HG03103 (cell line): Measurements from ENCODE around the gene TWF1.
"Not testable (repeated sequence)": the region's sequence is repeated elsewhere in the genome, so short reads cannot be mapped to it uniquely, and the experiment has no call there.

Source experiments
- ATAC-seq: cut with Tn5 transposase; IDR thresholded peaks from one replicate; pipeline ENCODE4 v1.9.1; 2021; ENCODE audit warnings: low read depth; ENCODE audit not compliant: unreplicated experiment

The TWF1 gene

DNA sequence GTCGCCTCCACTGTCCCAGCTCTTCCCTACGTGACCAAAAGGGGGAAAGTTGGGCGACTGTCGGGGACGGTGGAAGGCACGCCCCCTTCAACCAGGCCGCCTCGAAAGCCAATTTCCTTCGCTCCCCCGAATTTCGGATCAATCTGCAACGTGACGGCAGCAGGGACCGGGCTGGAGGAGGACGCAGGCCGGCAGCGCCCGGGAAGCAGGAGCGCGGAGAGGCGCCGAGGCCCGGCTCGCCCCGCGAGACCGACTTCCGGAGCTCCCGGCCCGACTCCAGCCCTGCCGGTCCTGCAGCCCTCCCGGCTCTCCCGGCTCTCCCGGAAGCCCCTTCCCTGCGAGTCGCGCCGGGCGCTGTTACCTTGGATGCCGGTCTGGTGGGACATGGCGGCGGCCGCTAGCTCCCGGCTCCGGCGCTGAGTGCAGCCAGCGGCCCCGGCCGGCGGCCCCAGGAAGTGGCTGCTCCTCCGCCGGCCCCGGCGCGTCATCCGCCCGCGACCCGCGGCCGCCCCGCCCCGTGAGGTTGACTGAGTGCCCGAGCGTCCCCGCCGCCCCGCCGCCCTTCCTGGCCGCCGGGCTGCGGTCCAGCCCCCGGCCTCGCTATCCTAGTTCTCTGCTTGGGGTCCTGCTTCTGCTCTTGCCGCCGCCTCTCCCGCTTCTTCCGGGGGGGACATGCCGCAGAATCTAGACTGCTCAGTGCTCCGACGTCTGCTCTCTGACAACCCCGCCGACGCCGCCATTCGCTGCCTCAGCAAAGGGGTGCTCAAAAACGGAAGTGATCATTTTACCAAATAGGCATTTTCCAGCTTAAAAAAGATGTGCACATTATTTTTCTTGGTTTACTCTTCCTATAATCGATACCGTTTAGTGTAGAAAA, at the start of gene TWF1:
Gene TWF1, minus strand, starts transcription at position 458 of the 877 bp plus-strand sequence. Its CDS starts 72 bp downstream, at position 386.
- ATAC-seq = peak; percentile 92

DNA sequence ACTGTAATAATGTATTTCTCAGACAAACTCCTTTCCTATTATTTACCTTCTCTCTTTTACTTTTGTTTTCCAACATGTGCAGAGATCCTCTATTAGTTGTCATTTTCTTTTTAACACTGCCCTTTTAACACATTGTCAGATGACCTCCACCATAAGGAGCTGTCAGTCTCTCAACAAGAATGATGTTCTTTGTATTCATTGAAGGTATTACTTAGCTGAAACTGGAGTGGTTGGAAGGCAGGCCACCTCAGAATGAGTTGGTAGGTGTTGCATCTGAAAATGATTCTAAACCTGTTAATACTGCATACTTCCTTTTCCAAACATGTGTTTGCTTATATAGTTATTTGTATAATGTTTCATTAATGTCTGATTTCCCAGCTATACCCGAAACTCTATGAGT, 46.6 kb upstream of the TWF1 start:
- no peak for ATAC-seq

GRCh38 chr12:43848786-43849185, 42.7 kb upstream of the TWF1 start:
- no peak for ATAC-seq

DNA sequence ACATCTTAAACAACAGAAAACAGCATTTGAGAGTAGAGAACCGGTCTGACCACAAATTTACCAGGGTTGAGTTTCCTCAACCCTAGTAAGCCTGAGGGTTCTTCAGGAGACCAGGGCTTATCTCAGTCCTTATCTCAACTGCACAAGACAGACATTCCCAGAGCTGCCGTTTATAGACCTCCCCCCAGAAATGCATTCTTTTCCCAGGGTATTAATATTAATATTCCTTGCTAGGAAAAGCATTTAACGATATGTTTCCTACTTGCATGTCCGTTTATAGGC, 42.0 kb upstream of the TWF1 start:
- no peak for ATAC-seq

- not testable (repeated sequence) for ATAC-seq
These were observed 41.5 kb upstream of the TWF1 start for GRCh38 chr12:43847425-43848225.

GRCh38 chr12:43842259-43842658, 36.1 kb upstream of the TWF1 start:
- no peak for ATAC-seq

DNA sequence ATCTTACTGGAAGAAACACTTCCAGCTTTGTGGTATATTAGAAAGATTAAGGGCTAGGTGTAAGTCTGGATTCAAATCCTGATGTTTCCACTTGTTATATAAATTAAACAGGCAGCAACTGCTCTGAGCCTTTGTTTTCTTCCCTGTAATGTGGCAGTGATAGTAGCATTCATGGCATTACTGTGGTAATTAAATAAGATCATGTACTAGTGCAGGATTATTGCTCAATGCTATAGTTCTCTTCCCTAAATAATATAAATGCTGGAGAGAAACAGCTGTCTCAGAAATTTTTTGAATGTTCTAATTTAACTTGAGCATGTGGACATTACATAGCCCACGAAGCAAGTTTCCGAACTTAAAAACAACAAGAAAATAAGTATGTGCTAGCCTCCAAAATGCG, 35.1 kb upstream of the TWF1 start:
- ATAC-seq = no peak

DNA sequence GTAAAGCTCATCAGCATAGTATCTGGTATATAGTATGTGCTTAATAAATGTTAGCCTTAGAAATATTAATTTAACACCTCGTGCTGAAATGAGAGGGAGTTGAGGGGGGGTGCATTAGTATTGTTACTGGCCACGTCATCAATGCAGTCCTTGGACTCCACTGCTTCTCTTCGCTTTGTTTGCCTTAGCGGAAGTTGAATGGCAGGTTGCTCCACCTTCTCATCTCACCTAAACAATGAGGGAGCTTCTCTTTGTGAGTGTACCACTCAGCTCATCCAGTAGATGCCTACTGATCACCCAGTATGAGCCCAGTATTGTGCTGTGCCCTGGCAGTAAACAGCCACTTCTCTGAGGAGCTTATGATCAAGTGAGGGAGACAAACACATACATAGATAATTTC, 34.2 kb upstream of the TWF1 start:
- no peak for ATAC-seq

- peak; percentile 27 for ATAC-seq
These were observed 30.4 kb upstream of the TWF1 start for GRCh38 chr12:43836475-43836989.

DNA sequence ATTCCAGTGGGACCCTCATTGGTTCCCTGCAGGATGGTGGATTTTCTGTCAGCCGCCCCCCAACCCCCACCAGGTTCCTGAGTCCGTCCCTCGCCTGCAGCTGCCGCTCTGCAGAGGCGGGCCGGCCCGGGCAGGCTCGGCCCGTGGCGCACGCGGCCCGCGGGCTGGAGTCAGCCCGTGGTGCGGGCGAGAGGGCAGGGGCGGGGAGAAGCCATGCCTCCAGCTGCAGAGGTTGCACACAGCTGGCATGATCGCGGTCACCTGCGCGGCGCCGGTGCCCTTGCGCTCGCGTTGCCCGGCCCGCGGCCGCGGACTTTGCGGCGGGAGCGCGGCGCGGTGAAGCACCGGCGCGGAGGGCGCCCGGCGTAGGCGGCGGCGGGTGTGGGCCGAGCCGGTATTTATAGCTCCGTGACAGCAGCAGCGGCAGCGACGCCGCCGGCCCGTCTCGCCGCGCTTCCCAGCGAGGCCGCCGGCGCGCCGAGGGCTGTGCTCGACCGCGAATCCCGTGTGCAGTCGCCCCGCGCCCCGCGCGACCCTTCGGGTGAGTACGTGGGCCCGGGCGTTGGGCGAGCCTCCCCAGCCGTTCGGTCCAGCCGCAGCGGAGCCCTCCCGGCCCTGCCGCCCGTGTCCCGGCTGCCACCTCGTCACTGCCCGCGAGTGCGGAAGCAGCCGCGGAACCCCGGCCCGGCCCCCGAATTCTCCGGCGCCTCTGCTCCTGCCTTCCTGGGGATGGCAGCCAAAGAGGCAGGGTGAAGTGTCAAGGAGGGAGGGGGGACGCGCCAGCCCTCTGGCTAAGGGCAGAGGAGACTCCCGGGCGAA, 29.7 kb upstream of the TWF1 start, which contains the start of gene TMEM117:
Gene TMEM117, plus strand, starts transcription at position 426 of the 819 bp plus-strand sequence.
- peak; percentile 58 for ATAC-seq

DNA sequence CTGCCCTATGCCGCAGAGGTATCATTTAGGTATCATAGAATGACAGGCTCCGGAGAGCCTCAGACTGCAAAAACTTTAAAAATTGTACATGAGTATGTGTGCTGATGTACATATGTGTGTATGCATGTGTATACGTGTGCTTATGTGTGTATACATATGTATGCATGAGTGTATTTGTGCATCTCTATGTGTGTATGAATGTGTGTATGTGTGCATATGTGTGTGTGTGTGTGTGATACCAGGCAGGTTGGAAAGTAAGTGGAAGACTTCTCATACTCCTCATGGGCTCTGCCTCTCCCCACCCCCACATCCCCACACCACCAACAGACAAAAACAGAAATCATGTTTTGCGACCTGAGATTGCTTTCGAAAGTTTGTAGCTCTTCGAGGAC, 29.1 kb upstream of the TWF1 start:
- peak; percentile 11 for ATAC-seq

GRCh38 chr12:43832463-43833168, 26.5 kb upstream of the TWF1 start:
- no peak for ATAC-seq

DNA sequence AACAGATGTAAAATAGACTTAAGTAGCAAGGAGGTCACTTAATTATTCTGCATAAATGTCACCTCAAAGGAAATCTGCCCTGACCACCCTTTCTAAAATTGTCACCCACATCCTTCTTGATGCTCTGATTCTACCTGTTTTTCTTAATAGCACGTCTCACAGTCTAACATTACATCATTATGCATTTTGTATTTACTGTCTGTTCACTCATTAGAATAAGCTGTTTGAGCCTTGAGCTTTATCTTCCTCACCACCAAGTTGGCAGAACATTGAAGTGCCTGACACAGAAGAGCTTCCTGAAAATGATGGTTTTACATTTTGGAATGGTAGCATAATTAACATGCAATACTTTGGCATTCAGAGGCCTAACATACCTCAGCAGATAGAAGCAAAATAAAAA, 21.0 kb upstream of the TWF1 start:
- ATAC-seq = no peak

GRCh38 chr12:43826681-43827080, 20.6 kb upstream of the TWF1 start:
- ATAC-seq = no peak

DNA sequence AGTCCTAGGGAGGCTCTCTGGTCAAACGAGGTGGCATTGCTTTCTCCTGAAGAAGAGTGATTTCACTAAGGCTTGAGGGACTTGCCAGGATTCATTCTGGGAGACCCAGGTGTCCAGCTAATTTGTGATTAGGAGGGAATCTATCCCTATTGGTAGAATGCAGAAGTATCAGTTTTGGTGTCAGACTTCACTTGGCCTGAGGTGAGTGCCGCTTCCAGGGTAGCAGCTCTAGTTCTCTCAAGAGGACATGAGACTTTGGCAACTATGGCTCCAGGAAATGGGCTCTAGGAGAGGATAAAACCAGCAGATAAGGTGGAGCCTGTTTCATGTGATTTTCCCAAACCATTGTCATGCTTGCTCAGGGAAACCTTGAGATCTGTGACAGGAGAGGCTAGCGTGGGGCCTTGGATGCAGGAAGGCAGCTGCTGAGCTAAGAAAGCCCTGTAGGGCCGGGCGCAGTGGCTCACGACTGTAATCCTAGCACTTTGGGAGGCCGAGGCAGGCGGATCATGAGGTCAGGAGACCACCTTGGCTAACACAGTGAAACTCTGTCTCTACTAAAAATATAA, 18.2 kb upstream of the TWF1 start:
- no peak for ATAC-seq

- ATAC-seq = no peak
These were observed 10.1 kb upstream of the TWF1 start for GRCh38 chr12:43816168-43816567.

DNA sequence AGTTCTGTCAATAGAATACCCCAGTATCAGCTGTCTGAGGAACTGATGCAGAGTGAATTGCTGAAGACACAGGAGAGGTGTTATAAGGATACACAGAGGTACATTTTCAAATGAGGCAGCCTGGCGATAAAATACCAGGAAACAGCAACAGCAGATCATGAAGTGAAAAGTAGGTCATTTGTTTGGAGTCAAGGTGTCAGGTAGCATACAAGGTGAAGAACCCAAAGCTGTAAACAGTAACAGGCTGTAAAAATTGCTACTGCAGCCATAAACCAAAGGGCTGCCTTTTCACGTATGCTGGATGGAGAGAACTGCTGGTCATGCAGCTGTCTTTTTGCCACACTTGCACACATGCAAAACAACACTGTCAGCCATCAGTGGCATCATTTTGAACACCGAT, 9.3 kb upstream of the TWF1 start:
- no peak for ATAC-seq

- no peak for ATAC-seq
These were observed 6.8 kb upstream of the TWF1 start for GRCh38 chr12:43812926-43813325.

DNA sequence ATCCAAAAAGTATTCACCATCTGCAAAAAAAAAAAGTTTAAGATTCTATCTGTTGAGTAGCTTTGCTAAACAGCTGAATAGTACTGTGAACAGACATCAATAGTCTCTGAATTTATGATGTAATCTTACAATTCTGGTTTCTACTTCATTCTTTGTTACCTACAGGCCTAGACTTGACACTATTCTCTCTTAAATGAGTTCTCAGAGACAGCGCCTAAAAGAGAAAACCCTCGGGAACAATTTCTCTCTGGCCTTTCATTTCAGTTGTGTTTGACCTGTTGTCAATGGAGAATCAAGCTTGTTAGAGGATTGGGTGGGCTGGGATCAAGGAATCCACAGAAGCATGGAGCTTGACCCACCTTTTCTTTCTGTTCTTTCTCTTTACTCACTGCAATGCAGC, 5.9 kb upstream of the TWF1 start:
- no peak for ATAC-seq

GRCh38 chr12:43807386-43807785, 1.3 kb upstream of the TWF1 start:
- no peak for ATAC-seq
